CMK (cell line): Measurements from ENCODE around the gene STX12.
A peak's percentile ranks its signal among the peaks of the same experiment; 100 is the strongest.
"Not testable (repeated sequence)": the region's sequence is repeated elsewhere in the genome, so short reads cannot be mapped to it uniquely, and the experiment has no call there.

Experiments used
- DNase-seq: peaks from one replicate; pipeline ENCODE4 v3.0.0-alpha.2; 2010; ENCODE audit warnings: low read depth

STX12 gene

DNA sequence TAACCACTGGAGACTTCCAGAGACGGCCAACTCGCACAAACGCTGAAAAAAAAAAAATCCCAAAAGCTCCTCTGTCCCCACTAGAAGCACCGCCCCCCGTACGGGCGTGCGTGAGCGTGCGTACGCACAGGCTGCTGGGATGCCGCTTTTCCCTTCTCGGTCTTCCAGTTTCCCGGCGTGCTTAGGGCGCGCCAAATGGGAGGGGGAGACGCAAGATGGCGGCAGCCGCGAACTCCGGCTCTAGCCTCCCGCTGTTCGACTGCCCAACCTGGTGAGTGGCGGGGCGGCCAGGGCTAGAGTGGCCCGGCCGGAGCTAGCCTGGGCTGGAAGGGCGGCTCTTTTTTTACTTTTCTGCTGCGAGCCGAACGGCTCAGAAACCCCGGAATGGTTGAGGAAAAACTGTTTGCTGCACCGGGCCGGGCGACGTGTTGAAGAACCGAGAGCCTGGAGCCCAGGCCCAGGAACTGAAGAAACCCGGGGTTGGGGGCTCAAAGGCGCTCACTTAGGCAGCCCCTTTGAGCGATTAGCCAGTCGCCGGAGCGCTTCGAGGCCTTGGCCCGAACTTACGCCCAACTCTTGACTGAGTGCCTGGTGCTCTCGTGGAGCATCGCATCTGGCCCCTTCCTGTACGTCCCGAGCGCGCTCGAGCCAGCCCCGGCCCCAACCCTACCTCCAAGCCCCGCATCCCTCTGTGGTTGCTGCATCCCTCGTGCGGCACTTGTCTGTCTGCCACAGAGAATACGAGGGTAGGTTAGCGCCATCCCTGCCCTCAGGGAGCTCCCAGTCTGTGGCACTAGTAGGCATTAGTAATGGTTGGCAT, 57.8 kb downstream of the STX12 start, which contains the start of gene PPP1R8:
TSS of gene PPP1R8 (plus strand) at position 162 of the 820 bp plus-strand sequence. CDS start at position 216, 54 bp downstream.
- peak; percentile 93 for DNase-seq

DNA sequence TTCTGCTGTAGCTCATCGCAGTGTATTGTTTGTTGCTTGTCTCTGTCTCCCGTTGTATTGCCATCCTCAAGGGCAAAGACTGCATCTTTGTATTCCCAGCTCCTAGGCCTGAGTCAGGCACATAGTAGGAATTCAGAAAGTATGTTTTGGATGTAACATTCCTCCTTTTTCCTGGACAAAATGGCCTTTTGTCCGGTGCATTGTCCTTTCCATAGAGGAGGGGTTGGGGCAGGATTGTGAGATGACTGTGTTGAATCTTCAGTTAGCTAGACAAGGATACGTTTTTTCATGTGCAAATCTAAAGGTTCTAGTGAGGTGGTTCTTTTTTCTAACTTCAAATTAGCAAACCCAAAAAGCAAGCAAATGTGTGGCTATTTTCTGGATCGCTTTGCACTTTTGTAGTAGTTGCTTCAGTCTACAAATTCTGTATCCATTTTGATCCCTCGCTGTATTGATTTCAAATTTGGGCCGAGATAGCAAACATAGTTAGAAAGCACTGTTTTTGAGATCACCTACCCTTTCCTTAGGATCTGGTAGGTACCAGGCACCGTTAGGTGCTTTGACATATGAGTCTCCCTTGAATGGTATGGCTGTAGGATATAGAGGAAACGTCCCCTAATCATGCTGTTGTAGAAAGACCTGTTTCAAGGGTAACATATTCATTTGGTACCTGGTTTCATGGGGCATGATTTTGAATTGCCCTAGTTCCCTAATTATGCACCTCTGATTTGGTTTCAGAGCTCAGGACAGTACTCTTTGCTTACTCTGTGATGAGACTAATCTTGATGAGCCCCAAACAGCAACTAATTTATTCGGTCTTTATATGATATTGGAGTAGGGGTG, 58.8 kb downstream of the STX12 start:
- DNase-seq = no peak

DNA sequence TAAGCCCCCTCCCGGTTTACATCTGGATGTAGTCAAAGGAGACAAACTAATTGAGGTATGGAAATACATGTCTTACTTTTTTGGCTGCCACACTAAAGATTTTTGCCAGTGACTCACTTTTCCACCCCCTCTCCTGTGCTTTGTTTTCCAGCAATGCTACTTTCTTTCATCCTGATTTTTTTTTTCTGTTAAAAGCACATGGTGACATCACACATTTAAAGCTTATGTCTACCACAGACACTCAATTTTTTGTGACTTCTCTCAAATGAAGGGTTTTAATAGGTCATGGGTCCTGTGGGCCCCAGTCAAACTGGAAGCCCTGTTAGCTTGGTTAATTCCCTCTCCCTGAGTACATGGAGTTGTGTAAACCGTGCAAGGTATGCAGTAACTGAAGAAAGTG, 59.7 kb downstream of the STX12 start:
- DNase-seq = no peak

DNA sequence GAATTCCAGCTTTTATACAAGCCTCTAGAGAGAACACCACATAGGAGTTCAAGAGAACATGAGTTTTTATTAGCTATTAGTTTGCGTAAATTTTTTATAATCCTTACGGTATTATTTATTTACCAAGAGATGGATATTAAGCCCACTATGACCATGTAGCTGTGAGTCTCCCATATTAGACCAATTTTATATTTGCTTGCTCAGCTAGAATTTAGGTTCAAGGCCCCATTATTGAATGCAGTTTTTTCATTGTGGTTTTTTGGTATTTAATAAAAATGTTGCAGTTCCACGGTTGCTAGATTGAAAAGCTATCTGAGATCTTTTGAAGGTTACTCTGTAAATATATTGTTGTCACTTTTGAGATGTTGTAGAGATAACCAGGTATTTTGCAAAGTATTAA, 60.5 kb downstream of the STX12 start:
- no peak for DNase-seq

DNA sequence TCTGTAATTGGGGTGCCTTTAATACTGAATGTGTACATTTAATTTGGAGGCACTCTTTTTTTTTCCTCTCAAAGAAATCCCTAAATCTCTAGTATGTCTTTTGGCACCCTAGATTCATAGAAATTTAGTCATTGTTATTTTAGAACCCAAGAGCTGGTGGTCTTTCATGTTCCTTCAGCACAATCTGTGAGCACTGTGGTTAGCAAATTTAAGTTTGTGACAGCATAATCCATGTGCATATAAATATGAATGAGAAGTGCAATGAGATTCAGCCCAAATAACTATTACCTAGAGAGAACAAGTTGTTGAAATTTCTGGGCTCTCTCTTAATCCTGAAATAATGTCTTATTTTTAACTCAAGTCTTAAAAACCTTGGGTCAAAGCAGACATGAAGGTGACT, 62.0 kb downstream of the STX12 start:
- DNase-seq = no peak

DNA sequence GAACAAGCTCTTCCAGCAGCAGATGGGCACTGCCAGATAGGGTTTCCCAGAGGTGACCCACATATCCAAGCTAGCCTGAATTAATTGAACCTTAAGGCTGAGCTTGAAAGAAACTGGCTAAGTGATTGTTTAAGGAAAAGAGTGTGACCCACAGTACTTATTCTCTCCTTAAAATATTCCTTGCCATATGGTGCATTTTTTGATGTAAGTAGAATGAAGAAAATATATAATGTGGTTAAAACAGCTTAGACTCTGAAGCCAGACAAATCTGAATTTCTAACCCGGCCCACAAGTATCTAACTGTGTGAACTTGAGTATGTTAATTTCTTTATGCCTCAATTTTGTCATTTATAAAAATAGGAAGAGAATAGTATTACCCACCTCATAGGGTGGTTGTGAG, 62.5 kb downstream of the STX12 start:
- DNase-seq = no peak

DNA sequence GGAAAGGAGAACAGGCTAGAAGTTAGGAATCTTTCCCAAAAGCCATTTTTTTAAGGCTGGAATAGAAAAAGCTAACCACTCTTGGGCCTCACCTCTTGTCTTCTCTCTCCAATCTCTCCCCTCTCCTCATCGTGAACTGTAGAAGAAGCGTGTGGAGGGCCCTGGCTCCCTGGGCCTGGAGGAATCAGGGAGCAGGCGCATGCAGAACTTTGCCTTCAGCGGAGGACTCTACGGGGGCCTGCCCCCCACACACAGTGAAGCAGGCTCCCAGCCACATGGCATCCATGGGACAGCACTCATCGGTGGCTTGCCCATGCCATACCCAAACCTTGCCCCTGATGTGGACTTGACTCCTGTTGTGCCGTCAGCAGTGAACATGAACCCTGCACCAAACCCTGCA, 76.9 kb downstream of the STX12 start:
- no peak for DNase-seq

DNA sequence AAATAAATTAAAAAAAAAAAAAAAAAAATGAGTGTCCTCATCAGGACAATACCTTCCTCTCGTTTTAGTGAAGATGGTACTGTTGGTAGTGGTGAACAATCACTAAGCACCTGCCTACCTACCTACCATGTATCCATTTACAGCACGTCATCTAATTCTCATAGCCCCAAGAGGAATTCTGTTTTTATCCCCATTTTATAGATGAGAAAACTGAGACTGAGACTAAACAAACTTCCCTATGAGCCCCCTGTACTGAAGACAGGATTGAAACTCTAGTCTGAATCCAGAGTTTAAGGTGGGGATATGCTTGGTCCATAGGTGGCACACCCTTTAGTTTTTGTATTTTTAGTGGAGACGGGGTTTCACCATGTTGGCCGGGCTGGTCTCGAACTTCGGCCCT, 82.1 kb downstream of the STX12 start:
- no peak for DNase-seq

DNA sequence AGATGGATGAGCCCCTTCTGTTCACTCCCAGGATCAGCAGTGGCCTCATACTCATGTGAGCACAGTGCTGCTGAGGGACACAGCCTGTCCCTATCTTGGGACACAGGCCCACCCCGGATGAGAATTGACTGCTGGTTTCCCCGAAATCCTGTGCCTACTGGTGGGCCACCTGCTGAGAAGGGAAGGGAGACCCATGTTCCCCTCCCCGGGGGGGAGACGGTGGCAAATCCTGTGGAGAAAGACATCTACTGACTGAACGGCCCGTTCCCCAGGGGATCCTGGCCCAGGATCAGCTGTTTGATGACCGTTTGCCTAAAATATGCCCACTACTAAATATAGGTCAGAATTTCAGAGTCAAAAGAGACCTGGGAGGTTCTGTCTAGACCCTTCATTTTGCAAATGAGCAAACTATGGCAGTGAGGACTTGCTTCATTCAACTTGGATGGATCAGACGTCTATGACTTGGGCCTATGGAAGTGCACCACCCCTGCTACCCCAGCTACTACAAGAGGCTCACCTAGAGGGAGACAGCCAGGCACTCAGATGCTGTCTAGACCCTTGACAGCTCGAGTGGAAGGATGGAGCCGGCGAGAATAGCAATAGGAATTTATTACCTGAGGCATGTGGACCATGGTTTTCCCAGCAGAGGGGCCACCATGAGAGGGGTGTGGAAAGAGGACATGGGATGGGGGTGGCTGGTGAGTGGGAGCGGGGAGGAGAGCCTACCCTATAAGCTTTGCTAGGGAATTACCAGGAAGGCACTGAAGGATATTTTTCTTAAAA, 83.7 kb downstream of the STX12 start:
- DNase-seq = no peak

DNA sequence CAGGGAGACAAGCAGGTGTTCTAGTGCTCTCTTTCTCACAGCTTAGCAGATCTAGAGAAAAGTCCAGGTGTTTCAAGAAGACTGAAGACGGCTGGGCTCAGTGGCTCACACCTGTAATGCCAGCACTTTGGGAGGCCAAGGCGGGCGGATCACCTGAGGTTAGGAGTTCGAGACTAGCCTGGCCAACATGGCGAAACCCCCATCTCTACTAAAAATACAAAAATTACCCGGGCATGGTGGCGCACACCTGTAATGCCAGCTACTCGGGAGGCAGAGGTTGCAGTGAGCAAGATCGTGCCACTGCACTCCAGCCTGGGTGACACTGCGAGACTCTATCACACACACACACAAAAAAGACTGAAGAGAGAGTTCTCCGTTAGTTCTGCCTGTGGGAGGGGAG, 84.5 kb downstream of the STX12 start:
- DNase-seq = not testable (repeated sequence)

DNA sequence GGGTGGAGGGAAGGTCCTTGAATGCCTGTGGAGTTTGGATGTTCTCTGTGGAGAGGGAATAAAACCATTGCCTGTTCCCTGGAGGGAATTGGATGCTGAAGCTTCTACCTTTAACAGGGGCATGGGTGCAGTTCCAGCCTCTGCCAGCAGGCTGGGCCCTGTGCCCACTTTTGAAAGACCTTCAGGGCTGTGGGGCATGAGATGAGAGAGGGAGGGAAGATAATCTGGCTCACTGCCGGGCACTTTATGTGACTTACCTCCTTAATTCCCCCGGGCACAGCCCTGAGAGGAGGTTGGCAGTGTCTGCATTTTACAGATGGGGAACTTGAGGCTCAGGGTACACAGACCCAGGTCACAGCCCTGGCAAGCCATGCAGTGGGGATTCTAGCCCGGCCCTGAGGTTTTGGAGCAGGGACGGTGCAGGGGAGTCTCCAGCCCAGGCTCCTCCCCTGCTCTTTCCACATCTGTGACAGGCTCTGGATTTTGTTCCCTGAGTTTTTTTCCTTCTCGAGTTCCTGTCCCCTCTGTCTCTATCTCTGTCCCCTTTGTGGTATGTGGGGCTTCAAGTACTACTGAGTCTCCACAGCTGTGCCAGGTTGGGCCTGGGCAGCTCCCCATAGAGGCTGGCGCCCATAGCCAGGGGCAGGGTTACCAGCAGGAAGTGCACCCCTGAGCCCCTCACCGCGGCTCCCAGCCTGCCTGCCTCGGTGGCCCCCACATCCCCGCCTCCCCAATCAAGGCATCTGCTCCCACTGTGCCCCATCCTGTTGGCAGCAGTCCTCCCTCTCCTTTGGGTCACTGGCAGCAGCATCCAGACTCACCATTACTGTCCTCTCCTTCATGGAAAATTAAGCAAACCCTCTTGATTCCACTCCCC, 85.3 kb downstream of the STX12 start:
- no peak for DNase-seq

DNA sequence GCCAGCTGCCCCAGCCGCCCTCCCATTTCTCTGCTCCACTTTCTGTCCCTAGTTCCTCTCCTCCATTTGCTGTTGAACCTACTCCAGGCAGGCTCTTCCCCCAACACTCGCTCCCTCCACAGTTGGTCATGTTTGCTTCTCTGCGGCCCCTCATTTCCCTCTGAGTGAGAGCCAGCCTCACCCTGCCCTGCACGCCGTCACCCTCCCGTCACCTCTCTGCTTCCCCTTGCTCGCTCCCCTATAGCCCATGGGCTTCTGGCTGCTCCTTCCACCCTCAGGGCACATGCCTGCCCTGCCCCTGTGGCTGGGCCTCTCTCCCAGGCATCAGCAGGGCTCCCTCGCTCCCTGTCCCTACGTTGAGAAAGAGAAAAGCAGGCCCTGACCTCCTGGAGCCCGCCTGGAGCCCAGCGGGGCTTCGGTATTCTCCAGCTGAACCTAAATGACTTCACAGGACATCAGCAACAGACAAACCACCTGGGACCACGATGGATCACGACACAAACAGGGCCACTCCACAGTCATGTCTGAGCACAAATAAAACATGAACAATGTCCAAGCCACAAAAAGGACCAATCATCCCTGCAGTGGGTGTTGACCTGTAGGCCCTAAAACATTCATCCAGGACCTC, 86.0 kb downstream of the STX12 start:
- DNase-seq = no peak

DNA sequence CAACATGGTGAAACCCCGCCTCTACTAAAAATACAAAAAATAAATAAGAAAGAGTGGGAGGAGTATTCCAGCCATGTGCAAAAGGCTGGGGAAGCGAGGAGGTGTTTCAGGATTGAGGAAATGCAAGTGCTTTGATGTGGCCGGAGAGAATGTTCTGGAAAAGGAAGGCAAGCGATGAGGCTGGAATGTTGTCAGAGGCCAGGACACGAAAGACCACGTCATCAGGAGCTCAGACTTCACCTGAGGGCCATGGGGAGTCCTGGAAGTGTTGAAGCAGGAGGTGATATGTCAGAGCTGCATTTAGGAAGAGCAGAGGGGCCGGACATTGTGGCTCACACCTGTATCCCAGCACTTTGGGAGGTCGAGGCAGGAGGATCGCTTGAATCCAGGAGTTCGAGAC, 88.4 kb downstream of the STX12 start:
- DNase-seq = no peak

DNA sequence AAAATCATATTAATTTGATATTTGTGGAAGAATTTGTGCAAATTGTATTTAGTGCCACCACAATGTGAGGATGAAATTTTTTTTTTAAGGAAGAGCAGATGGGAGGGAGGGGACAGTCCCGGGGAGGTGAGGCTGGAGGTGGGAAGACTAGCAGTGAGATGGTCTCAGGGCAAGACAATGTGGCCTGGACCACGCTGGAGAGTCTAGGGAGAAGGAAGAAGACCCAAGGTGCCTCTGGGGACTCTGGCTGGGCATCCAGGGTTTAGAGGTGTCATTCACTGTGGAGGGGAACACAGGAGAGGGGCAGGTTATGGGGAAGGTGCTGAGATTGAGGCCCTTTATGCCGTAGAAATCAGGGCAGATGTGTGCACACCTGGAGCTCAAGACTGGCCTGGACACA, 89.0 kb downstream of the STX12 start:
- no peak for DNase-seq

DNA sequence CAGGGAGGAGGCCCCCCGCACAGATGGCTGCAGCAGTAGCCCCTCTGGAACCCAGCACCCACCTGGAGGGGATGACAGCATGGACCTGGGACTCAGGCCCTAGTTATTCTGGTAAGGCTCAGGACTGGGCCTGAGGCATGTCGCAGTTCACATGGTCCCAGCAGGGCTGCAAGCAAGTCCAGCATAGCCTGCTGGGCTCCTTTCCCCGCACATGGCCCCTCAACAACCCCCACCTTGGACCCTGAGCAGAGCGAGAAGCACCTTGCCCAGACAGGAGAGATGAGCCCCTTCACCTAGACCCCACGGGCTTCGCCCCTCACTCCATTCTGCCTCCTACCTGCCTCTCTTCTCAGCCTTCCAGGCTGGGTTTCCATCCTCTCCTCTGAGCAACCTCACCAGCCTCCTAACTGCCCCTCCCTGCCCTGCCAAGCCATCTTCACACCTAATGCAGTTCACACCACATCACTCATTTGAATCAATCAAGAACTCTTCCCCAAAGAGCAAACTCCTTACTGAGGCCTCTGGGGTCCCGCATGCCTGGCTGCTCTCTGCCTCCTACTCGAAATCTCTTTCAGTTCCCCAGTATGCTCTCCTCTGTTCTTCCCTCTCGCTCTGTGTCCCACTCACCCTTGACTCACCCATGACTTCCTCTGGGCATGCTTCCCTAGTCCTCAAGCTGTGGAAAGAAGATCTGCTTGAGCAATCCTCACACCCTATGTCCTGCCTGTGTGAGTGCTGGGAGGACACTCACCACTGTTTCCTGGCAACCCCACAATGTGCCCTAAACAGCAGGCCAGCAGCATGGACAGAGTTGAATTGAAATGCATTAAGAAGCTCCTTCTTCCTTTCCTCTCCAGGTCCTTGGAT, 89.9 kb downstream of the STX12 start:
- DNase-seq = peak; percentile 73

DNA sequence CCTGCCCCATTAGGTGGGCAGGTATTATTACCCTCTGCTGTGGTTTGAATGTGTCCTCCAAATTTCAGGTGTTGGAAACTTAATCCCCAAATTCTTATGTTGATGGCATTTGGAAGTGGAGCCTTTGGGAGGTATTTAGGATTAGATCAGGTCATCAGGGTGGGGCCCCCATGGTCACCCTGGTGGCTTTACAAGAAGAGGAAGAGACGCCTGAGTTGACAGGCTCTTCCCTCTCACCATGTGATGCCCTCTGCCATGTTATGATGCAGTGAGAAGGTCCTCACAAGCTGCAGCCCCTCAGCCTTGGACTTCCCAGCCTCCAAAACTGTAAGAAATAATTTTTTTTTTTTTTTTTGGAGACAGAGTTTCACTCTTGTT, 90.5 kb downstream of the STX12 start:
- no peak for DNase-seq

DNA sequence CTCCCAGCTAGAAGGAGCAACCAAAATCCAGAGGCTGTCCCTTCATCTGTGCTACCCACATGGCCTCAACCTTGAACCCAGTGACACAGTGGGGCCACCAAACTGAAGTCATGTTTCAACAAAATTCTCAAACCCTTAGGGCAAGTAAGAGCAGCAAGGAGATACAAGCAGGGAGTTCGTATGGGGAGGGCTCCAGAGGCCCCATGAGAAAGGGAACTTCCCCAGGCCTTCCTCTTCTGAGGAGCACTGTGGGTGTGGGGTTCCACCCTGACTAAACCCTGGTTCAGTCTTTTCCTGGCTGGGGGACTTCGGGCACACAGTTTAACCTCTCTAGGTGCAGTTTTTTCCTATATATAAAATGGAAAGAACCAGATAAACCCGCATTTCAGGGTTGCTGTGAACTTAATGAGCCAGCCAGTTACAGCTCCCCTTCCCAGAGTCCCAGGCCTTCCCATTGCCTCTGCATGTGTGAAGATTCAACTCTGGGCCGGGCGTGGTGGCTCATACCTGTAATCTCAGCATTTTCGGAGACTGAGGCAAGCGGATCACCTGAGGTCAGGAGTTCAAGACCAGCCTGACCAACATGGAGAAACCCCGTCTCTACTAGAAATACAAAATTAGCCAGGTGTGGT, 91.4 kb downstream of the STX12 start:
- DNase-seq = no peak

DNA sequence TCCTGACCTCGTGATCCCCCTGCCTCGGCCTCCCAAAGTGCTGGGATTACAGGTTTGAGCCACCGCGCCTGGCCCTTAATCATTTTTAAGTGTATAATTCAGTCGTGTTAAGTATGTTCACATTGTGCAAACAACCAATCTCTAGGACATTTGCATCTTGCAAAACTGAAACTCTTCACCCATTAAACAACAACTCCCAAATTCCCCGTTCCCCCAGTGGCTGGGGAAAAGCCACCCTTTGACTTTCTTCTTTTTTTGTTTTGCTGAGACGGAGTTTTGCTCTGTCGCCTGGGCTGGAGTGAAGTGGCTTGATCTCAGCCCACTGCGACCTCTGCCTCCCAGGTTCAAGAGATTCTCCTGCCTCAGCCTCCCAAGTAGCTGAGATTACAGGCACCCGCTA, 92.8 kb downstream of the STX12 start:
- DNase-seq = no peak

DNA sequence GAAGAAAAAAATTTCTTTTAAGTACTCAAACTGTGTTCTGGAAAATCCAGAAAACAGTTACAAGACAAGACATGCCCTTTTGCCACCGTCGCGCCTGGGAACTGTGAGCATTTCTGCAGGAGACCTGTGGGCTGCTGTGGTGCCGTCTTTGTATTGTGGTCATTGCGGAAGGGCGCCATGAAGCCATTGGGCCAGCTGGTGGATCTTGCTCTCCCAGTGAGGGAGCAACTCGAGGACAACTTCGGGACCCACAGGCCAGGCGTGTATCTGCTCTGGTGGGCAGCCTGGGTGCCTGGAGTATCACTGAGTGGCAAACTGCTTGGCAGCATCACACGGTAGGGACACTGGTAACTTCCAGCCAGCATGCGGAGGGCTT, 95.5 kb downstream of the STX12 start:
- DNase-seq = no peak
